GM19455 (cell line): ENCODE data around the gene ZNF571.

Experiments used
- ATAC-seq: cut with Tn5 transposase; IDR thresholded peaks from one replicate; pipeline ENCODE4 v1.9.1; 2021; ENCODE audit not compliant: unreplicated experiment

ZNF571 gene

DNA sequence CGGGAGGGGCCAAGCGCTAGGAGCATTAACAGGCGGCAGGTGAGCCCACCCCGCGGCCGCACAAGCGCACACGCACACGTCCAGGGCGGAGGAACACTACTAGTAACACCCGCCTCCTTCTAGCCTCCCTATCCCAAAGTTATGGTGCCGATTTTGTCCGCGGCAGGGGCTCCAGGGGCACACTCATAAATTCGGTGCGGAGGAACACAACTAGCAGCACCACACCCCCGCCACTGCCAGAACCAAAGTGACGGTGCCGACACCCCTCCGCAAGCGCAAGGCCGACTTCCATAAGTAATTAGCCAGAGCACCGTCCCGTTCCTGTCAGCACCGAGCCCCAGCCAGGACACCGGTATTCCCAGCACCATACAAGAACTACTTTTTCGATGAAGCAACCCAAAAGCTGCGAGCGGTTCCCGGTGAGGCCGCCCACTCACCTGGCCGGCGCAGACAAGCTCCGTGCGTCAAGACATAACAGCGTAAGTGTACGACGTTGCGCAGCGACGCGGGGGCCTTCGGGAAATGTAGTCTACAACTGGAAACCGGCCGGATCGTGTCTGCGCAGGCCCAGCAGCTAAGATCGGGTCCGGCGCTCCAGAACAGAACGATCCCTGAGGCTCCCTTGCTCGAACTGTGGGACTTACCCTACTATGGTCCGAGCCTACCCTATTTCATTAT lies at the start of gene ZNF571, which contains the start of gene ZNF540:
Gene ZNF571 (minus strand): TSS at position 489 of the 678 bp plus-strand sequence. CDS start 8,116 bp downstream, outside the sequence.
Gene ZNF540 (plus strand): TSS at position 573 of the 678 bp plus-strand sequence. CDS start 3,572 bp downstream, outside the sequence.
- ATAC-seq, result peak; percentile 96

DNA sequence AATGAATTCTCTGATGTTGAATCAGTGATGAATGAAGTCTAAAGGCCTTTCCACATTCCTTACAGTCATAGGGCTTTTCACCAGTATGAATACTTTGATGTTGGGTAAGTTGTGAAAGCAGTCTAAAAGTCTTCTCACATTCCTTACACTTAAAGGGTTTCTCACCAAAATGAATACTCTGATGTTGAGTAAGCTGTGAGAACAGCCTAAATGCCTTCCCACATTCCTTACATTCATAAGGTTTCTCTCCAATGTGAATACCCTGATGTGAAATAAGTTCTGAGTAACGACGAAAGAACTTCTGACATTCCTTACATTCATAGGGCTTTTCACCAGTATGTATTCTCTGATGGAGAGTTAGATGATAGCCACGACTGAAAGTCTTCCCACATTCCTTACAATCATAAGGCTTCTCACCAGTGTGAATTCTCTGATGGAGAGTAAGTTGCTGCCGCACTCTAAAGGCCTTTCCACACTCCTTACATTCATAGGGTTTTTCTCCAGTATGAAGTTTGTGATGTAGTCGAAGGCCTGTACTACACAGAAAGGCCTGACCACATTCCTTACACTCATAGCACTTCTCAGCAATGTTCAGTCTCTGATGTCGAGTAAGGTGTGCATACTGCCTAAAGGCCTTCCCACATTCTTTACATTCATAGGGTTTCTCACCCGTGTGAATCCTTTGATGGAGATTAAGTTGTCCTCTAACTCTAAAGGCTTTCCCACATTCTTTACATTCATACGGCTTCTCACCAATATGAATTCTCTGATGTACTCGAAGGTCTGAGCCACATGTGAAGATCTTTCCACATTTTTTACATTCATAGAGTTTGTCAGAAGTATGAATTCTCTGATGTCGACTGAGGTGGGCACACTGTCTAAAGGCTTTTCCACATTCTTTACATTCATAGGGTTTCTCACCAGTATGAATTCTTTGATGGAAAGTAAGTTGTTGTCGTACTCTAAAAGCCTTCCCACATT lies 40.8 kb upstream of the ZNF571 start:
- ATAC-seq, result no peak

DNA sequence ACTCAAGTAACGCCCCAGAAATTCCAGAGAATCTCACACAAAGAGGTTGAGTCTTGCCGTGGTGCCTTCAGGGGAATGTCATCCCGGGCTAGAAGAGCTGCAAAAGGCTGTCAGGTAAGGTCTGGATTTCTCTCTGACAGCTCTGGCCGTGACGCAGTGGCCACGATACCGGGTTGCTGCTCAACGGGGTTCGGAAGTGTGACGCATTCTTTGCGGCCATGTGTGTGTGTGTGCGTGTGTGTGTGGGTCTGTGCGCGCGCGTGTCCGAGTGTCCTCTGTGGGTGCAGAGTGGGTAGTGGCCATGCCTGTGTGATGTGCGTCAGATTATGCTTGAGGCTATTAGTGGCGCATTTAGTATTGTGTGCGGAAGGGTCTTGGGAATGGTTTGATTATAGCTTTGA lies 390 bp upstream of the ZNF571 start:
- ATAC-seq, result peak; percentile 54

DNA sequence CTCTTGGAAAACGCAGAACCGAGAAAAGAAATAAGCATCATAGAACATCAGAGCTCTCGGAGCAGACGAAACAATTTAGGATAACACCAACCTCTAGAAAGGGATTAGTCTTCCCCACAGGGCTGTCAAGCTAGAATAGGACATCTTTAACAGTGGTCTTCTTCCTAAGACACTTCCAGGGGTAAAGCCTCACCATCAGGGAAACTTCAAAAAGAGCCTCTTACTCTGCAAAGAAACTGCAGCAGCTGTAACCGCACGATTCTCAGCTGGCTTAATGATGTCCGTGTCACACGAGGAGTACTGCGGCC lies 642 bp downstream of the ZNF571 start:
- peak; percentile 18 for ATAC-seq

DNA sequence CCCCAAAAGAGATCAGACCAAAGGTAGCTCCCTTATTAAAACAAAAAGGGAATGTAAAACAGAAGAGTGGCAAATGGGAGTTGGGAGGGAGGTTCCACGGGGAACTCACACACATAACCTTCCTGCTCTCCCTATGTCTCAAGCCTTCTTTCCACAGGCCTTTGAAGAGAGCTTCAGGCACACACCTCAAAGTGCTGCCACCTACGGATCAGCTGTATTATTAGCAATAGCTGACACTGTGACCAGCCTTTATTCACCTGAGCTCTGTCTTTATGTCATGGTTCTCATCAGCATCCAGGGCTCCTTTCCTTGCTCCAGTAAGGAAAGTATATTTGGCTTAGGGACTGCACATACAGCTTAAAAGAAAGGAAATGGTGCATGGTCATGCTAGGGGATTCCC lies 11.3 kb downstream of the ZNF571 start:
- ATAC-seq, result no peak

DNA sequence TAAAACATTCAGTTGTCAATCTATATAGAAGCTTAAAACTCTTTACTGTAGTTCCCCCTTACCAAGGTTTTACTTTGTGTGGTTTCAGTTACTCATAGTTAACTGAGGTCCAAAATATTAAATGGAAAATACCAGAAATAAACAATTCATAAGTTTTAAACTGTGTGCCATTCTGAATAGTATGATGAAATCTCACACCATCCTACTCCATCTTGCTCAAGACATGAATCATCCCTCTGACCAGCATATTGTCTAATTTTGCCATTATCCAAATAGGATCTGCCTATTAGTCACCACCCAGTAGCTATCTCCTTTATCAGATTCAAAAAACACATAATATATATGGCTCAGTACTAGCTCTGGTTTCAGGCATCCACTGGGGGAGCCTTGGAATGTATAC lies 22.4 kb downstream of the ZNF571 start:
- ATAC-seq, result no peak

DNA sequence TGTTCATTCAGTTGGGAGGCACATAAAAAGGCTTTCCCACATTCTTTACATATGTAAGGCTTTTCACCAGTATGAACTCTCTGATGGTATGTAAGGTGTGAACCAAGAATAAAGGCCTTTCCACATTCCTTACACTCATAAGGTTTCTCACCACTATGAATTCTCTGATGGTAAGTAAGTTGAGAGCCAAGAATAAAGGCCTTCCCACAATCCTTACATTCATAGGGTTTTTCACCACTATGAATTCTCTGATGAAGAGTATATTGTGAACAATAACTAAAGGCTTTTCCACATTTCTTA lies 29.3 kb downstream of the ZNF571 start:
- ATAC-seq, result no peak

DNA sequence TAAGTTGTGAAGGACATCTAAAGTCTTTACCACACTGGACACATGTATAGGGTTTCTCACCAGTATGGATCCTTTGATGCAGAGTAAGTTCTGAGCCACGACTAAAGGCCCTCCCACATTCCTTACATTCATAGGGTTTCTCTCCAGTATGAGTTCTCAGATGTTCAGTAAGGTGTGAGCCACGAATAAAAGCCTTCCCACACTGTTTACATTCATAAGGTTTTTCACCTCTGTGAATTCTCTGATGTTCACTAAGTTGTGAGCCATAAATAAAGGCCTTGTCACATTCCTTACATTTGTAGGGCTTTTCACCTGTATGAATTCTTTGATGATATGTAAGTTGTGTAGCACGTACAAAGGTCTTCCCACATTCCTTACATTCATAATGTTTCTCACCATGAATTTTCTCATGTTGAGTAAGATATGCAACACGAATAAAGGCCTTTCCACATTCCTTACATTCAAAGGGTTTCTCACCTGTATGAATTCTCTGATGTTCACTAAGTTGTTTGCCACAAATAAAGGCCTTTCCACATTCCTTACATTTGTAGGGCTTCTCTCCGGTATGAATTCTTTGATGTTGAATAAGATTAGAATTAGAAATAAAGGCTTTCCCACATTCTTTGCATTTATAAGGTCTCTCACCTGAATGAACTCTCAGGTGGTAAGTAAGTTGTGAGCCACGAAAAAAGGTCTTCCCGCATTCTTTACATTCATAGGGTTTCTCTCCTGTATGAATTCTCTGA lies 29.8 kb downstream of the ZNF571 start:
- no peak for ATAC-seq

DNA sequence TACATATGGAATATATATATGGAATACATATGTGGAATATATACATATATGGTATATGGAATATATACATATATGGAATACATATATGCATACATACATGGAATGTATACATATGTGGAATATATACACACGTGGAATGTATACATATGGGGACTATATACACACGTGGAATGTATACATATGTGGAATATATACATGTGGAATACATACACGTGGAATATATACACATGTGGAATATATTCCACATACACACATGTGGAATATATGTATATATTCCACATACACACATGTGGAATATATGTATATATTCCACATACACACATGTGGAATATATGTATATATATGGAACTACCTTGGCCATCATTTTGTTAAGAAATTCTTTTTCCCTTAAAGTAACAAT lies 31.1 kb downstream of the ZNF571 start:
- ATAC-seq, result no peak

DNA sequence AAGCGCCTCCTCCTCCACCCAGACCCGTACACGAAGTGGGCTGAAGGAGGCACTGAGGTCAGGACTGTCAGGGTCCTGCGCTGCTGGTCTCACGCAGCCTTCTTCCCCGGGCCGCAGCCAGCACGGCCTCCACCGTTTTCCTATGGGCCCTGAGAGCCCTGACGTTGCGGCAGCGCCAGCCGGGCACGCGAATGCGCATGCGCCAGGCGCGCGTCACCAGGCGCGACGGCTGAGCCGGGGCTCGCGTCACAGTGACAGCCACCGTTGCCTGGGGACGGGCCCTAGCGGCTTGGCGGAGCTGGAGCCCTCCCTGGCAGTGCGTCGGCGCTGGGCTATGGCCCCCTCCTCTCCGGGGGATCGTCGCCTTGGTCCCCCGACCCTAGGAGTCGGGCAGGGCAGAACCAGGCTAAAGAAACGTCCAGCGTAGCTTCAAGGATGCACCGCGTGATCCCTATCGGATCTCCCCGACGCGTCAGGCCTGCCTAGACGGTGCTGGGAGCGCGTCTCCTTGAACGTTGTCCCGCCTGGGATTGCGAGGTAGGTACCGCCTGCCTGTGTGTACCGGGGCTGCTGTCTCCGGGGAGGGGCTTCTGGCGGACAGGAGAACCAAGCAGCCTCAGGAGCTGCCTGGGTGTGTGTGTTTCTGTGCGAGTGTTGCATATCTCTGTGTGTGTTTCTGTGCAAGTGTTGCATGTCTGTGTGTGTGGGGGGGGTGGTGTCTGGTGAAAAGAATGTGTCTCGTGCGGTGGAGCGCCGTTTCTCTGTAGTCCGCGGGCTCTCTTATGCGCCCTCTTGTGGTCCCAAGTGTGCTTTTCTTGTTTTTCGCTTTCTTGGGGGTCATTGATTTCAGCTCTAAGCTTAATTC lies 43.2 kb downstream of the ZNF571 start:
- no peak for ATAC-seq

DNA sequence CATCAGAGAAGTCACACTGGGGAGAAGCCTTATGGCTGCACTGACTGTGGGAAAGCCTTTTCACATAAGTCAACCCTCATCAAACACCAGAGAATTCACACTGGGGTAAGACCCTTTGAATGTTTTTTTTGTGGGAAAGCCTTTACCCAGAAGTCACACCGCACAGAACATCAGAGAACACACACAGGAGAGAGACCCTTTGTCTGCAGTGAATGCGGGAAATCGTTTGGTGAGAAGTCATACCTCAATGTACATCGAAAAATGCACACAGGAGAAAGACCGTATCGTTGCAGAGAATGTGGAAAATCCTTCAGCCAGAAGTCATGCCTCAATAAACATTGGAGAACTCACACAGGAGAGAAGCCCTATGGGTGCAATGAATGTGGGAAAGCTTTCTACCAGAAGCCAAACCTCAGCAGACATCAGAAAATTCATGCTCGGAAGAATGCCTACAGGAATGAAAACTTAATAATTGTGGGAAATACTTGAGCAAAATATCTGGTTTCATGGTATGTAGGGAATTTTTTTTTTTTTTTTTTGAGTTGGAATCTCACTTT lies 57.1 kb downstream of the ZNF571 start:
- ATAC-seq, result no peak

DNA sequence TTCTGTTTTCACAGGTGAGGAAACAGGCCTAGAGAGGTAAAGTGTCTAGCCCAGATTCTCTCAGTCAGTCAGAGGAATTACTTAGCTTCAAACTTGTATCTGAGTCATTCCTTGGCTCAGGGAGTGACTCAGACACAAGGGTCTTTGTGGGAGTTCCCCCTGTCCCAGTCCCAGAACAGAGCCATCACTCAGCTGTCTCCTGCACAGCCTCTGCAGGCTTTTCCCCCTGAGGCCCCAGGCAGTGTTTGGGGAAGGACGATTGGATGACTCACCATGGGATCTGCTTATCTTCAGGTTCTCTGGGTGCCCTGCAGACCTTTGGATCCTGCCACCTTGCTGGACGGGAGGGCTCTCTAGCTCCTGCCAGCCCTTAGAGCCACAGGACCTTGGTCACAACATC lies 74.7 kb downstream of the ZNF571 start:
- ATAC-seq, result no peak
